NCI-H748 (cell line): ENCODE results near the gene EMX2.

Experiments
- DNase-seq: peaks from one replicate; lab custom pipeline; 2025; ENCODE audit not compliant: unreplicated experiment; lab: John Stamatoyannopoulos, UW

The EMX2 gene

DNA sequence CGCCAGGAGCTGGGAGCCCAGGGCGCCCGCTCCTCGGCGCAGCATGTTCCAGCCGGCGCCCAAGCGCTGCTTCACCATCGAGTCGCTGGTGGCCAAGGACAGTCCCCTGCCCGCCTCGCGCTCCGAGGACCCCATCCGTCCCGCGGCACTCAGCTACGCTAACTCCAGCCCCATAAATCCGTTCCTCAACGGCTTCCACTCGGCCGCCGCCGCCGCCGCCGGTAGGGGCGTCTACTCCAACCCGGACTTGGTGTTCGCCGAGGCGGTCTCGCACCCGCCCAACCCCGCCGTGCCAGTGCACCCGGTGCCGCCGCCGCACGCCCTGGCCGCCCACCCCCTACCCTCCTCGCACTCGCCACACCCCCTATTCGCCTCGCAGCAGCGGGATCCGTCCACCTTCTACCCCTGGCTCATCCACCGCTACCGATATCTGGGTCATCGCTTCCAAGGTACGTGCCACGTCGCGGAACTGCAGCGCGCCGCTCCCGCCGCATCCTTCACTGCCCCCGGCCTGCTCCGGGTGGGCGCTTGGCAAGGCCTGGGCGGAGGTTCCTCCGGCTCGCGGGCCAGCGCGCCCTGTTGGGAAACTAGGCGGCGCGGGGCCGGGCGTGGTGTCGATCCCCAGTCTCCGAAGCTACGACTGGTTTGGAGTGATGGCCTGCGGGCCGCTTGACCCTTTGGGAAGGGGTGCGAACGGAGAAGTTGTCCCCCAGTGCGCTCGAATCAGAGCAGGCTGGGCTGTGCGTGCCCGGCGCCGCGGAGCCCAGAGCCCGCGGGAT, 868 bp downstream of the EMX2 start:
- peak; percentile 65 for DNase-seq

DNA sequence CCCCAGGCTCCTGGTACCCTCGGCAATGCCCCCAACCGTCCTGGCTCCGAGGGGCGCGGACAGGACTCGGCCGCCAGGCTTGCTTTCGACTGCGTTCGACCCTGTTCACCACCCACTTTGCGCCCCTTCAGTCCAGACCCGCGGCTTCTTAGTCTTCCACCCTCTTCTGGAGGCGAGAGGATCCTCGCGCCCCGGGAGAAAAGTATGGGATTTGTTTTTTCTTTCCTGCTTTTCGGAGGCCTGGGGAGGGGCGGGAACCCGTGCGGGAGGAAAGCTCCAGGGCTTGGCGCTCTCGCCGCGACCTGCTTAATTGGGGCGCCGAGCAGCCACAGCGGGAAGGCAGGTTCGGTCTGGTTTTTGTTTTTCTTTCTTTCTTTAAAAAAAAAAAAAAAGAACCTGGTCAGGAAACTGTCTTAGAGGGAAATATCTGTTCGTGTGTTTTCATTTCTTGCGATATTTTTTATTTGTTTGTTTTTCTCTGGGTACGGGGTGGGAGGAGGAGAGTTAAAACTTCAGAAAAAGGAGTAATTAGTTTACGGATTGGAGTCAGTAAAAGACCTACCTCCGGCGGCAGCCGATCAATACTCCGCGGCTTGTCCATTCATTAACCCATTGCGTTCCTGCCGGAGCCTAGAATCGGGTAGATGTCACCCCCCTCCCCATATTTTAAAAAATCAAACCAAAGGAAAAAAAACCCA, 1.6 kb downstream of the EMX2 start:
- peak; percentile 44 for DNase-seq

DNA sequence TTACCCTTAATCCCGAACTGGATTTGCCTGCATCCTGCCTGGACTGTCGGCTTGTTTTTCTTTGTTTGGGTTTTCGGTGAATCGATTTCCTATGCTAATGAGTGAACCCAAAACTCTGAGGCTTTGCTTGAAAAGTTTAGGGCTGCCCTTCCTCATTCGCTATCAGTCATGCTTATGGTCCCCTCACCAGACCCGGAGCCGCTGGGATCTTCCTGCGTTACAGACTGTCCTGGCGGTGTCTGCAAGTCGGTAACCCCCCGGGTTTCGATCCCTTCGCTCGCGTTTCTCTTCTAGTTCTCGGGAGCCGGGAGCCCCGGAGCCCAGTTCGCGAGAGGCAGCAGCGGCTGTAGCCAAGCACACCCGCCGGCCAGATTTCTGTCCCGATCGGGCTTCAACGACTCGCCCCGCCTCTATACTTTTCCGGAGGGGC, 2.2 kb downstream of the EMX2 start:
- peak; percentile 17 for DNase-seq

DNA sequence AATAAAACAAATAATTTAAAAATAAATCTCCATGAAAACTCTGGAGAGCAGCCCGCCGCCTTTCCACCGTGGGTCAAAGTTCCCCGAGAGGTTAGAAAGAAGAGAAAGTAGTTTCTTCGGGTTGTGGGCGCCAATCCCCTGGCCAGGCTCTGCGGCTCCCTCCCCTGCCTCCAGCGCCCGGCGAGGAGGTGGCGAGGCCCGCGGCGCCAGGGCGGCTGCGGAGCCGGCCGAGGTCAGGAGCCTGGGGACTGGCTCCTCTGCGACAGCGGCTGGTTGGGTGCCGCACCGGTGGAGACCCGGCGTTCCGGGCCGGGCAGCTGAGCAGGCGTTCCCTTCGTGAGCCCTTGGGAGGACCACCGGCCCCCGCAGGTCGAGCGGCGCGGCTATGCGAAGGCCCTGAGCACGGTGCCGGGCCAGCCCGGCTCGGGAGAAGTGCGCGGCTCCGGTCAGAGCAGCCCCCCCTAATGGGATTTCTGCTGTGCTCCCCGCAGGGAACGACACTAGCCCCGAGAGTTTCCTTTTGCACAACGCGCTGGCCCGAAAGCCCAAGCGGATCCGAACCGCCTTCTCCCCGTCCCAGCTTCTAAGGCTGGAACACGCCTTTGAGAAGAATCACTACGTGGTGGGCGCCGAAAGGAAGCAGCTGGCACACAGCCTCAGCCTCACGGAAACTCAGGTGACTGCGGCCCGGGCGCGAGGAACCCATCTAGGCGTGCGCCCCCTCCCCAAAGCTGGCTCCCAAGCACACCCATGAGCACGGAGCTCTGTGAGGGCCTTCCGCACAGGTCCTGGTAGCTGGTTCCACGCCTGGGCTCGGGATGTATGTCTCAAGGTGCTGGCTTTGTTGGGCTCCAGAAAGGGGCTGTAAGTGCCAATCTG, 2.8 kb downstream of the EMX2 start:
- no peak for DNase-seq

DNA sequence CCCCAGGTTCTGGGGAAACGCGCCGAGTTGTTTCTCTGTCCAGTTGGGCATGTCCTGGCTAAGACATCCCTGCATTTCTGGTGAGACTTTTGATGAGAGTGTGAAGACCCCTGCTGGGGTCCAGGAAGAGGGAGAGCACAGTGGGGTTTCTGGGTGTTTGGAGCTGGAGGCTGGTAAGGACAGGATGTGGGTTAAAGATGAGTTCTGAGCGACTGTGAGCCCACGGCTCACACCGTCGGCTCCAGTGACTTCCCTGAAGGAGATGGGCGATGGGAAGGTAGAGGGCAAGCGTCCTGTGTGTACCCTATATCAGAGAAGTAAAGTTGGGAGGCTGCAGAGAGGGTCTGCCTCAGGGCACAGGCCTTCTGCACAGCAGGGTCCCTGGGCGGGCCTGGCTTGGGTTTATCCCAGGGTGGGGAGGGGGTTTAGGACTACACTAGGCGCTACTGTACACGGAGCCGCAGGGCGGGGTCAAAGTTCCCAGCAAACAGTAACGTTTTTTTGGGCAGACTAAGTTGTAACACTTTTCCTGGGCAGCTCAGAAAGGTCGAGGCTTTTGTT, 3.6 kb downstream of the EMX2 start:
- DNase-seq = no peak

DNA sequence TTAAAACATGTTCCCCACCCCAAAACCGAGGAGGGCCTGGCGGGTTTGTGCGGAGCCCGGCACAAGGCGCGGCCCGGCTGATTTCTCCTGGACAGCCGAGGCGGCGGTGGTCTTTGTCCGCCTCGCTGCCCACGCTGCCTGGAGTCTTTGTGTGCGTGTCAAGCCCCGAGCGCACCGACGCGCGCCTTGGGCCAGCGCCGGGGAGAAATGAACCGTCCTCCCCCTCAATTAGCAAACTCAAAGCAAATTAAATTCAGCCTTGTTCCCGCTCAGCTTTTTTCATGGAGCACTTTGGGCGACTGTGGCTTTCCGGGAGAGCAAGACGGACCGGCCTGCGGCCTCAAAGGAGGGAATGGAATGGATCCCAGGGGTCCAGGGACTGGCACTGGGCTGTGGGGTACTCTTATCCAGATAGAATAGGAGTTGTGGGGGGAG, 4.1 kb downstream of the EMX2 start:
- DNase-seq = no peak

DNA sequence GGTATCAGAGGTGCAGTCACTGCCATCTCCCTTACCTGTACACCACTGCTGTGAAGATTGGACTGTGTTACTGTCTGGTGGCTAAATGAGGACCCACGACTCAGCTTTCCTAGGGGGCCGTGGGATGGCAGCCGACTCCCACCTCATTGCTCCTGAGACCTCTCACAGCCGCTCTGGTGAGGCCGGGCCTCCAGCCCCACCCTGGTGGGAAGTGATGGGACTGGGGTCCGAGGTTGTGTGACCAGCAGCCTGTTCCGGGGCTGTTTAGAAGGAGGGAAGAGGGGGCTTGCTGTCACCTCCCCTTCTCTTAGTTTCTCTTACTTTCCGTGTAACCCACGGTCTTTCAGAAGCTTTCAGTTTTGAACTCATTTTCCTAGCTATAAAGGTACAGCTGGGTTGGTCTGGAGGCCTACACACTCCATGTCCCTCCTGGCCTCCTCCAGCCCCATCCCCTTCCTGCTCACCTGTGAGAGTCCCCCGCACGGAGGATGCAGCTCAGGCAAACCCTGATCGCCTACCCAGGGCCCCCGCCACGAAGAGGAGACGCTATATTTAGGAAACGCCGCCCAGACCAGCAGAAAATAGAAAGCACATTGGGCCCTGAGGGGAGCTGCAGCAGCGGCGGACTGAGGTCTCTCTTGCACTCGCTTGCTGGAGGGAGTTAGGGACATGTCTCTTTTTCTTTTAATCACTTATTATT, 4.6 kb downstream of the EMX2 start:
- DNase-seq = no peak

DNA sequence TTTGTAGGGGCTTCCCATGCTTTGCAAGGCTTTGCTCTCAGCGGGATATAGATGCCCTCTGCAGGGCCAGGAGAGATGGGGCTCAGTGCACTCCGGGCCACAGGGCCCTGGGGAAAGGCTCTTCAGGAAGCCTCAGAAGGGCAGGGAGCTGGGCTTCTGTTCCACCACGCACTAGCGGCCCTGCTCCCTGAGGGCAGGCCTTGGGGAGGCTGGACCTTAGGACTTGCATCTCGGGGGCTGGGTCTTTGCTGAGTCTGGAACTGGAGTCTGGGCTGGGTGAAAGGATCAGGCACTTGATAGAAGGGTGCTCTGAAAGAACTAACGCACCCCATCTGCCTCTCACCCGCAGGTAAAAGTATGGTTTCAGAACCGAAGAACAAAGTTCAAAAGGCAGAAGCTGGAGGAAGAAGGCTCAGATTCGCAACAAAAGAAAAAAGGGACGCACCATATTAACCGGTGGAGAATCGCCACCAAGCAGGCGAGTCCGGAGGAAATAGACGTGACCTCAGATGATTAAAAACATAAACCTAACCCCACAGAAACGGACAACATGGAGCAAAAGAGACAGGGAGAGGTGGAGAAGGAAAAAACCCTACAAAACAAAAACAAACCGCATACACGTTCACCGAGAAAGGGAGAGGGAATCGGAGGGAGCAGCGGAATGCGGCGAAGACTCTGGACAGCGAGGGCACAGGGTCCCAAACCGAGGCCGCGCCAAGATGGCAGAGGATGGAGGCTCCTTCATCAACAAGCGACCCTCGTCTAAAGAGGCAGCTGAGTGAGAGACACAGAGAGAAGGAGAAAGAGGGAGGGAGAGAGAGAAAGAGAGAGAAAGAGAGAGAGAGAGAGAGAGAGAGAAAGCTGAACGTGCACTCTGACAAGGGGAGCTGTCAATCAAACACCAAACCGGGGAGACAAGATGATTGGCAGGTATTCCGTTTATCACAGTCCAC, 5.4 kb downstream of the EMX2 start:
- DNase-seq = no peak

DNA sequence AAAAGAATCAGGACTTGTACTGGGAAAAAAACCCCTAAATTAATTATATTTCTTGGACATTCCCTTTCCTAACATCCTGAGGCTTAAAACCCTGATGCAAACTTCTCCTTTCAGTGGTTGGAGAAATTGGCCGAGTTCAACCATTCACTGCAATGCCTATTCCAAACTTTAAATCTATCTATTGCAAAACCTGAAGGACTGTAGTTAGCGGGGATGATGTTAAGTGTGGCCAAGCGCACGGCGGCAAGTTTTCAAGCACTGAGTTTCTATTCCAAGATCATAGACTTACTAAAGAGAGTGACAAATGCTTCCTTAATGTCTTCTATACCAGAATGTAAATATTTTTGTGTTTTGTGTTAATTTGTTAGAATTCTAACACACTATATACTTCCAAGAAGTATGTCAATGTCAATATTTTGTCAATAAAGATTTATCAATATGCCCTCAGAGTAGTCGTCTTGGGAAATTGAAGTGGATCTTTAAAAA, 6.6 kb downstream of the EMX2 start:
- no peak for DNase-seq

DNA sequence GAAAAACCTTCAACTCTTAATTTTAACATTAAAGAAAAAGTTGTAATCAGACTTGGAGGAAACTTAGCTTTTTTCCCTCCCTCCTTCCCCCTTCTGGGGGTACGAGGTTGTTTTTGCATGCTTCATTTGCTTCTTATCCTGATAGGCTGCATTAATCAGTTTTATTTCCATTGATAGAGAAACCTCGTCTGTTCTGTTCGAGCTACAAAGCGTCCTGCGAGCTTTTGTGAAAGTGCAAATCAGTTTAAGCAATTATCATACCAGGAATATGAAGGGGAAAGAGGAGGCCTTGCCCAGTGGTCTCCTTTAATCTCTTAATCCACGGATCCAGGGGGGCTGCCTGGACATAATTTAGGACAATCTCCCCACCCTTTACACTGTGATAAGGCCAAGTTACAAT, 7.5 kb downstream of the EMX2 start:
- DNase-seq = no peak

DNA sequence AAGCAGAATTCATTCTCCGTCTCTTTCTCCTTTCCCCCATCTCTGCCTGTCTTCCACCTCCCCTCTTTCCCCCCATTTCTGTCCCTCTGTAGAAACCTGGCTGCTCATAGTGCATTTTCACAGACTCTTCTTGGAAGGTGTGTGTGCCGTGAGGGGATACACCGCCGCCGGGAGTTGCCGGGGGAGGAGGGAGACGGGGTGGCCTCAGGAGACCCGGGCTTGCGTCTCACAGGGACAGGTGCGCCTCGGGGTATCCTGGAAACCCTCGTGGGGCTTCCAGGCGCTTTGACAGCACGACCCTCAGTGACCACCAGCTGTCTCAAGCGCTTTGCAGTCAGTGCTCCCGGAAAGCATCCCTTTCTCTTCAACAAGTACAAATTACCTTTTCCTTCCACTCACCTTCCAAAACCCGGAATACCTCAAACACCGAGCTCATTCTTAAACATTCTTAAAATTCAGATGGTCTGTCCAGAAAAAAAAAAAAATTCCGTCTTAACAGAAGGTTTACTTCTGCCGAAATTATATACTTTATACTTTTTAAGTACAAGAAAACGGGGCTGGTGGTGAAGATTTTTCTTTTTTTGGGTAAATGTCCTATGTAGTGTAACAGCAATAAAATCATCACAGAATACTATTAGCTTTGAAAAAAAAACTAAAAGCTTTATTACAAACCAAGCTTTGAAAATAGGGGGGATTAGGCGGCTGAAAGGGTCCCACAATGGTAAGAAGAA, 8.2 kb downstream of the EMX2 start:
- DNase-seq = no peak

DNA sequence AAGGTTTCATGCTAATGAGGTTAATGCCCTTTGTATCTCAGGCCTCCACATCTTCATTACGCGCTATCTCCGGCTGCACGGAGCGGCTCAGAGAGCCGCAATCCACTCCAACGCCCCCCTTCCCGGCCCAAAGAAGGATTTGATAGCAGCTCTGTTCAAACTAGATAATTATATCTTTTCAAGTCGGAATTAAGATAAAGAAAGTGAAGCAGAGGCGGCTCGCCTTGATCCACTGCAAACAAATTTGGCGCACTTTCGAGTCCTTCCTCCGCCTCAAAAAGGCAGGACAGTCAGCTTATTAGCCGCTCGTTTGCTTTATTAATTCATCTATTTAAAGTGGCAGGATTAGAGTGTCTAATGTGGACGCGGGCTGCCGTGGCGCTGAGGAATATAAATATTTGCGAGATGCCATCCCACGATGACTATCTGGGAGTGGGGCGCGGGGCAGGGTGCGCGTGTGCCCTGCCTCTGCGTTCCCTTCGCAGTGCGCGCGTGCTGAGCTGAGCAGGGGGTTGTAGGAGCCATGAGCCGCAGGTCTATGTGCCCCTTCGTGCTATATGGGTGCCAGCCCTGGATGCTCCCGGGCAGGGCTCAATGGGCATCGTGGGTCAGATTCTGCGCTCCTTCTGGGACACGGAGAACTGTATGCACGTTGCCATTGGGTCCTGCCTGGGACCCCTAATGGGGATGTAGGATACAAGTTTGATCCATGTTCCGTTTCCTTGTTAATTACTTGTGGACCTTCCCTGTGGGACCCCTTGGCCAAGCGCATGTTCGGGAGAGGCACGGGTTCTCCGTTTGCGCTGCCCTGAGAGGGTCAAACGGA, 9.0 kb downstream of the EMX2 start:
- peak; percentile 9 for DNase-seq

DNA sequence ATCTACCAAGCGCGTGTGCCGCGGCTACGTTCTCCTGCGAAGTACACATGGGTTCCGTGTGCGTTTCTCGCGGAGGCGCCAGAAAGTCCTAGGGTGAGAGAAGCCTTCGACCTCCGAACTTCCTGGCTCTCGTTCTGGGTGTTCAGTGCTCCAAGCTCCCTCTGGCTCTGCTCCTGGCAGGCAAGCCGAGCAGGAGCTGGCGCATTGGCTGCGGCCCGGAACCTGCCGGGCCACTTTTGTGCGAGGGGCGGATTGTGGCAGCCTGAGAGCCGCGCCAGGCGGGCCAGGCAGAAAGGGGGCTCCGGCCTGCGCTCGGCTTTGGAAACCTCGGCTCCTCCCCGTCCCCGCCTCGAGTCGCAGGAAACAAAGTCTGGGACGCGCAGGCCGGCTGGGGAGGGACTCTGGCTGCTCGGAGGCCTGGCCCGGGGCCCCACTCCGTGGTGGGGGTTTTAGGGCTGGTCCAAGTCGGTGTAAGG, 9.6 kb downstream of the EMX2 start:
- no peak for DNase-seq

DNA sequence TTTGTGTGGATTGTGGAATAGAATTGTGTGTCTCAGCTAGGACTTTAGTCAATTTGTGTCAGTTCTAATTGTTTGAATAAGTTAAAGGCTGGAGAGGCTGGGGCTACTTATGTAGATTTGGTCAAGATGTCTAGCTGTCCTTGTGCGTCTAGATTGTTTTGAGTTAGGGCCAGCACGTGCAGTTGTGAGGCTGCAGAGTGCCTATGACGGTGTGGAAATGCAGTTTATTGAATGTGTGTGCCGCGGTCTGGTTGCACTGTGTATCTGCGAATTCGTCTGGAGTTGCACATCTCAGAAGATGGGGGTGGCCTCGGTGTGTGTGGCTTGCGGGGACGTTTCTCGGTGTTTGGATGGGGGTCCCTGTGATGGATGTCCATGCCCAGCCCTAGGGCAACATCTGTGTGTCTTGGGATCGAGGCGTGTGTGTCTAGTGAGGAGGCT, 10.2 kb downstream of the EMX2 start:
- DNase-seq = no peak

DNA sequence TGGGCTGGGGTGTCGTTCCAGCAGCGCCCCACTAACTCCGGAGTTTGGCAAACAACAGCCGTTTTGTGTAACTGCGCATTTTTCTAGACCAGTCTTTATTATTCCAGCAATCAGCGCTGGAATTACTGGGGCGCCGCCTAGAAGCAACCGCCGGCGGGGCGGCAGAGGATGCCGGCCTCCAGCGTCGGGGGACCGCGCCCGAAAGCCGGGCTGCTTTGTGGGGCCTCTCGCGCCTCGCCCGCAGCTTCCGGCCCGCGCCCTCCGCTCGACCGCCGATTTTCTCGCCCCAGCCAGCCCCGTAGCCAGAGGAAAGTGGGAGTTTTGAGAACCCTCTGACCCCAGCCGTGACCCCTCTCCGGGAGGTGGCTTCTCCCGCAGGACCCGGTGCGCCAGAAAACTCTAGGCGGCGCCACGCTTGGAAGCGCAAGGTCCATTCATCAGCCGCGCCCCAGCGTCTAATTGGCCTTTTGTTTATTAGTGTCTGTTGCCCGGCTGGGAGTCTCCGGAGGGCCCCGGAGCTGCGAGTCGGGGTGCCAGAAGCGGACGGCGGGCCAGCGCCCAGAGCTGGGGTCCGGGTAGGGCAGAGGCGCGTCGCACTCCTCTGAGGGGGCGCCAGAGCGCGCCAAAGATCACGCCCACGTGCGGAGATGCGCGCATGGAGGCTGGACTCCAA, 10.7 kb downstream of the EMX2 start:
- peak; percentile 56 for DNase-seq

DNA sequence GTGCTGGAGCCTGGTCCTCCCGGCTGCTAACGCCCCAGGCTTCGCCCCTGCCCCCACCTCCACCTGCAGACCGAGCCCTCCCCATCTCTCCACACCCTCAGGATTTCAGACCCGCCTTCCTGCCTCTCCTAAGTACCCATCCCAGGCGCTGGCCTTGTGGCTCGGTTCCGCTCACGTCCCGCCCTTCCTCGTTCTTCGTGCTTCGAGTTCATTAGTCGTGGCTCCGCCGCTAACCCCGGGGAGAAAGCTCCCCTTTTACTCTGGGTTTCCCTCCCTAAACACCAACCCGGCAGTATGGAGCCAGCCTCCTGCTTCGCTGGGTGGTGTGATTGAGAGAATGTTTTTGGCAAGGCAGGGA, 11.2 kb downstream of the EMX2 start:
- no peak for DNase-seq

DNA sequence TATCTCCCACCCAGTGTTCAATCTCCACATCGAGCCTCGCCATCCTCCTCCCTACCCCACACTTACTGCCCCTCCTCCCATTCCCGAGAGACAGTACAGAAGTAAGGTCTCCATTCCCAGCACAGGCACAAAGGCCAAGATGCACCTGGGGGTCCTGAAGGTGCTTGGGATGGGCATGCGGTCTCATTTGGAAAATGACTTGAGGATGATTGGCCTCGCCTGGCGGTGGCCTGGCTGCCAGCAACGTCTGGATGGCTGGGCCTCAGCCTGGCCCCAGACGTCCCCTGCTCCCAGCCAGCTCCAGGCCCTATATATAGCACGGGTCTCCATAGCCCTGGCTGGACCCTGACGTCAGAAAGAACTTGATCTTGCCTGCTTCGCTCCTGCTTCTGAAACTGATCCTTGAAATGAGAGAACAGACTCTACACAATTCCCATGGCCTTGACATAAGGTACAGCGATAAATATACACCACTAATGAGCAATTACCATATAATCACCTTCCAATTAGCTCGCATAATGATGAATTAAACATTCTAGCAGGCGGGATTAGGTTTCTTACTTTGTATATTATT, 11.8 kb downstream of the EMX2 start:
- no peak for DNase-seq
